ENCODE results near the gene MYO1A. TPM values are rescaled to one million over a fixed set of nuclear protein-coding genes. Genes with fewer than 3 reads are reported as not detected.

Gene MYO1A
- polyA plus RNA-seq, 1 donor from 2014 or later = not detected

DNA sequence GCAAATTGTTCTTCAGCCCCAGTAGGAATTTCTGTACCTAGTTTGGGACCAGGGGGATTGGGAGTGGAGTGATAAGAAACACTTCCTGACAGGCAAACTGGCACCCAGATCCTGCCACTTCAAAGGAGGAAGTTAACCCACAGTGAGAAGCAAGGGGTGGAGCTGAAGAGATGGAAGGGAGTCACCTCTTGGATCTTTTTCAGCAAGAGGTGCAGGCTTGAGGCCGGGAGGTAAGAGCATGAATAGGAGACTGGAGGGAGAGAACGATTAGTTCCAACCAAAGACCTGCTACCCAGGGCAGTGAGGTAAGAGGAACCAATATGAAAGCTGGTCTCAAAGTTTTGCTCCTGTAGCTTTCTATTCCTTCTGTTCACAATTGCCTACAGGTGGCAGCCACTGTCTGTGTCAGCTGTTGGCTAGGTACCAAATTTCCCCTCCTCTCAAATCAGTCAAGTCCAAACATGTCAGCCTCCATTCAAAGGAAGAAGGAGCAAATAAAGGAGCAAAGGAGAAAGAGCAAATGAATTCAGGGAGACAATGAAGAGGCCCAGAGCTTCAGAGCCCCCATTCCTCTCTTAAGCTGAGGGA, 18.7 kb downstream of the MYO1A start:
- Histone ChIP-seq H3K36me3 (ENCODE audit: insufficient read depth, low read length) (no peaks in the 10 kb centered on the region), H3K4me2 (ENCODE audit: low read length) (no peak overlapping the region), H3K4me3 (ENCODE audit: low read length) (no peak overlapping the region), H3K27me3 (ENCODE audit: insufficient read depth, low read depth, low read length) (no peaks in the 10 kb centered on the region), H3K27ac (ENCODE audit: low read length) (no peak overlapping the region), H3K79me2 (replicated peaks; ENCODE audit: insufficient read depth, low read length) (no peaks in the 10 kb centered on the region), H4K20me1 (ENCODE audit: insufficient read depth) (no peaks in the 10 kb centered on the region), H2AFZ (ENCODE audit: low read depth, low read length) (no peak overlapping the region), H3K9ac (ENCODE audit: low read length) (no peak overlapping the region), H3F3A (ENCODE audit: insufficient read depth, low read length, poor library complexity, severe bottlenecking) (no peaks in the 10 kb centered on the region), H3K9me2 (ENCODE audit: insufficient read depth, low read length) (no peaks in the 10 kb centered on the region), H3K9me3 (ENCODE audit: low read length) (no peaks in the 10 kb centered on the region)
- TF ChIP-seq TAF1 (IDR thresholded peaks at IDR 0.05; ENCODE audit: low read depth) = no peak
- TF ChIP-seq EP300 (conservative IDR thresholded peaks at IDR 0.05; ENCODE audit: poor library complexity, severe bottlenecking) = no peak
- TF ChIP-seq POLR2AphosphoS5 (IDR thresholded peaks at IDR 0.05) = no peak
- TF ChIP-seq SMC3 (conservative IDR thresholded peaks at IDR 0.05; ENCODE audit: poor library complexity) = no peak
- TF ChIP-seq, protein P1, sequence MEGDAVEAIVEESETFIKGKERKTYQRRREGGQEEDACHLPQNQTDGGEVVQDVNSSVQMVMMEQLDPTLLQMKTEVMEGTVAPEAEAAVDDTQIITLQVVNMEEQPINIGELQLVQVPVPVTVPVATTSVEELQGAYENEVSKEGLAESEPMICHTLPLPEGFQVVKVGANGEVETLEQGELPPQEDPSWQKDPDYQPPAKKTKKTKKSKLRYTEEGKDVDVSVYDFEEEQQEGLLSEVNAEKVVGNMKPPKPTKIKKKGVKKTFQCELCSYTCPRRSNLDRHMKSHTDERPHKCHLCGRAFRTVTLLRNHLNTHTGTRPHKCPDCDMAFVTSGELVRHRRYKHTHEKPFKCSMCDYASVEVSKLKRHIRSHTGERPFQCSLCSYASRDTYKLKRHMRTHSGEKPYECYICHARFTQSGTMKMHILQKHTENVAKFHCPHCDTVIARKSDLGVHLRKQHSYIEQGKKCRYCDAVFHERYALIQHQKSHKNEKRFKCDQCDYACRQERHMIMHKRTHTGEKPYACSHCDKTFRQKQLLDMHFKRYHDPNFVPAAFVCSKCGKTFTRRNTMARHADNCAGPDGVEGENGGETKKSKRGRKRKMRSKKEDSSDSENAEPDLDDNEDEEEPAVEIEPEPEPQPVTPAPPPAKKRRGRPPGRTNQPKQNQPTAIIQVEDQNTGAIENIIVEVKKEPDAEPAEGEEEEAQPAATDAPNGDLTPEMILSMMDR (IDR thresholded peaks at IDR 0.05; ENCODE audit: poor library complexity, severe bottlenecking) = no peak
- TF ChIP-seq EZH2 (IDR thresholded peaks at IDR 0.05; ENCODE audit: borderline replicate concordance, insufficient read depth, low read length, poor library complexity, severe bottlenecking) = no peak
- no peak for TF ChIP-seq MXI1 (conservative IDR thresholded peaks at IDR 0.05; ENCODE audit: poor library complexity, severe bottlenecking)
- no peak for TF ChIP-seq RAD21 (conservative IDR thresholded peaks at IDR 0.05)
- TF ChIP-seq, protein P2, sequence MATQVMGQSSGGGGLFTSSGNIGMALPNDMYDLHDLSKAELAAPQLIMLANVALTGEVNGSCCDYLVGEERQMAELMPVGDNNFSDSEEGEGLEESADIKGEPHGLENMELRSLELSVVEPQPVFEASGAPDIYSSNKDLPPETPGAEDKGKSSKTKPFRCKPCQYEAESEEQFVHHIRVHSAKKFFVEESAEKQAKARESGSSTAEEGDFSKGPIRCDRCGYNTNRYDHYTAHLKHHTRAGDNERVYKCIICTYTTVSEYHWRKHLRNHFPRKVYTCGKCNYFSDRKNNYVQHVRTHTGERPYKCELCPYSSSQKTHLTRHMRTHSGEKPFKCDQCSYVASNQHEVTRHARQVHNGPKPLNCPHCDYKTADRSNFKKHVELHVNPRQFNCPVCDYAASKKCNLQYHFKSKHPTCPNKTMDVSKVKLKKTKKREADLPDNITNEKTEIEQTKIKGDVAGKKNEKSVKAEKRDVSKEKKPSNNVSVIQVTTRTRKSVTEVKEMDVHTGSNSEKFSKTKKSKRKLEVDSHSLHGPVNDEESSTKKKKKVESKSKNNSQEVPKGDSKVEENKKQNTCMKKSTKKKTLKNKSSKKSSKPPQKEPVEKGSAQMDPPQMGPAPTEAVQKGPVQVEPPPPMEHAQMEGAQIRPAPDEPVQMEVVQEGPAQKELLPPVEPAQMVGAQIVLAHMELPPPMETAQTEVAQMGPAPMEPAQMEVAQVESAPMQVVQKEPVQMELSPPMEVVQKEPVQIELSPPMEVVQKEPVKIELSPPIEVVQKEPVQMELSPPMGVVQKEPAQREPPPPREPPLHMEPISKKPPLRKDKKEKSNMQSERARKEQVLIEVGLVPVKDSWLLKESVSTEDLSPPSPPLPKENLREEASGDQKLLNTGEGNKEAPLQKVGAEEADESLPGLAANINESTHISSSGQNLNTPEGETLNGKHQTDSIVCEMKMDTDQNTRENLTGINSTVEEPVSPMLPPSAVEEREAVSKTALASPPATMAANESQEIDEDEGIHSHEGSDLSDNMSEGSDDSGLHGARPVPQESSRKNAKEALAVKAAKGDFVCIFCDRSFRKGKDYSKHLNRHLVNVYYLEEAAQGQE (IDR thresholded peaks at IDR 0.05; ENCODE audit: borderline replicate concordance) = no peak

DNA sequence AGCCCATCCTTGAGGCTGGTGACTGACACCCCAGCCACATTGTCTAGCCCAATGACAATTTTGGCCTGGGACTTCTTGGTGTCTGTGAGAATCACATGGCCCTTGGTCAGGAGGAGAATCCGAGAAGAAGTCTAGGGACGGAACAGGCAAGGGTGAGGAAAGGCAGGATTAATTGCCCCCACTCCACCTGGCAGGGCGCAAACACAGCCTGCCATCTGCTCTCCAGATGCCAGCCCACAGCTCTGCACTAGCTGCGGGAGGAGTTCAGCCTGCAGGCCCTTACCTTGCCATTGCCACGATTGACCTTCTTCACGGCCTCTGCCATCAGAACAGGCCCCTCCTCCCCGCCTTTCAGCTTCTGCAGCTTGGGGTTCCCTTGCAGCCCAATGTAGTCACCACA, 20.5 kb downstream of the MYO1A start:
- Histone ChIP-seq H3K9me2 (ENCODE audit: insufficient read depth, low read length) (no peaks in the 10 kb centered on the region), H3K9me3 (ENCODE audit: low read length) (no peaks in the 10 kb centered on the region), H3K9ac (ENCODE audit: low read length) (no peak overlapping the region), H3K4me3 (ENCODE audit: low read length) (no peak overlapping the region), H4K20me1 (ENCODE audit: insufficient read depth) (no peaks in the 10 kb centered on the region), H2AFZ (ENCODE audit: low read depth, low read length) (no peak overlapping the region), H3K27me3 (ENCODE audit: insufficient read depth, low read depth, low read length) (no peaks in the 10 kb centered on the region), H3K36me3 (ENCODE audit: insufficient read depth, low read length) (no peaks in the 10 kb centered on the region), H3K79me2 (replicated peaks; ENCODE audit: insufficient read depth, low read length) (no peaks in the 10 kb centered on the region), H3K4me2 (ENCODE audit: low read length) (no peak overlapping the region), H3F3A (ENCODE audit: insufficient read depth, low read length, poor library complexity, severe bottlenecking) (no peaks in the 10 kb centered on the region), H3K27ac (ENCODE audit: low read length) (no peak overlapping the region)
- TF ChIP-seq, protein P1 (IDR thresholded peaks at IDR 0.05; ENCODE audit: poor library complexity, severe bottlenecking) = no peak
- TF ChIP-seq MXI1 (conservative IDR thresholded peaks at IDR 0.05; ENCODE audit: poor library complexity, severe bottlenecking) (no peak), SMC3 (conservative IDR thresholded peaks at IDR 0.05; ENCODE audit: poor library complexity) (no peak), TAF1 (IDR thresholded peaks at IDR 0.05; ENCODE audit: low read depth) (no peak), EP300 (conservative IDR thresholded peaks at IDR 0.05; ENCODE audit: poor library complexity, severe bottlenecking) (no peak), RAD21 (conservative IDR thresholded peaks at IDR 0.05) (no peak)
- TF ChIP-seq, protein P2 (IDR thresholded peaks at IDR 0.05; ENCODE audit: borderline replicate concordance) = no peak
